GM21737 (cell line): ENCODE results near the gene CASP14.
"Not testable (repeated sequence)": the region's sequence is repeated elsewhere in the genome, so short reads cannot be mapped to it uniquely, and the experiment has no call there.

Experiments used
- ATAC-seq: cut with Tn5 transposase; IDR thresholded peaks from one replicate; pipeline ENCODE4 v1.9.1; 2021; ENCODE audit warnings: mild to moderate bottlenecking, moderate library complexity; ENCODE audit not compliant: unreplicated experiment

CASP14 gene

GRCh38 chr19:15048885-15049541 is at the start of gene CASP14:
TSS of gene CASP14 (plus strand) at chr19:15049480. CDS start at chr19:15052252, 2,772 bp downstream.
- no peak for ATAC-seq

- ATAC-seq: no peak
These were observed 41.0 kb upstream of the CASP14 start for GRCh38 chr19:15008308-15008707.

- ATAC-seq: no peak
These were observed 38.6 kb upstream of the CASP14 start for GRCh38 chr19:15010501-15011300.

DNA sequence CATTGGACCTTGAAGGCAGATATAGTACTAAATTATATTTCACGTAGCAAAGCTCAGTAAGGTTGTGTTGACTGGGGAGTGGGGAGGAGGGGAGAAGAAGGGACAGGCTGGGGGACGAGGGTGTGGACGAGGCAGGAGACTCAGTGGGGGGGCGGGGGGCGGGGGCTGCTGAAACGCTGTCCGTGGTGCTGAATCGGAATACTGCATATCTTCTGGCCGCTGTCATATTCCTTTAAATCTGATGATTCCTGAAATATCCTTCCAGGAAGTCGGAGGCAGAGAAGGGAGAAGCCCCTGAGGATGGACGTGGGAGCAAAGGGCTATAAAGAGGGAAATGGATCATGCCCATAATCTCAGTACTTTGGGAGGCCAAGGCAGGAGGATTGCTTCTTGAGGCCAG is 34.7 kb upstream of the CASP14 start:
- ATAC-seq: no peak

DNA sequence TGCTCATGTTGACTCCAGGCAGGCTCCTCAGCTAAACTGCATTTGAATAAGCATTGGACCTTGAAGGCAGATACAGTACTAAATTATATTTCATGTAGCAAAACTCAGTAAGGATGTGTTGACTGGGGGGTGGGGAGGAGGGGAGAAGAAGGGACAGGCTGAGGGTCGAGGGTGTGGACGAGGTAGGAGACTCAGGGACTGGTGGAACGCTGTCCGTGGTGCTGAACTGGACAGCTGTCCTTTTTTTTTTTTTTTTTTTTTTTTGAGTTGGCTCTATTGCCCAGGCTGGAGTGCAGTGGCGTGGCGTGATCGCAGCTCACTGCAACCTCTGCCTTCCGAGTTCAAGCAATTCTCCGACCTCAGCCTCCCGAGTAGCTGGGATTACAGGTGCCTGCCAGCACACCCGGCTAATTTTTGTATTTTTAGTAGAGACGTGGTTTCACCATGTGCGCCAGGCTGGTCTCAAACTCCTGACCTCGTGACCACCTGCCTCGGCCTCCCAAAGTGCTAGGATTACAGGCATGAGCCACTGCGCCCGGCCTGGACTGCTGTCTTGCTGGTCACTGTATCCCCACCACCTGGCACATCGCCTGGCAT is 33.2 kb upstream of the CASP14 start:
- ATAC-seq: no peak

DNA sequence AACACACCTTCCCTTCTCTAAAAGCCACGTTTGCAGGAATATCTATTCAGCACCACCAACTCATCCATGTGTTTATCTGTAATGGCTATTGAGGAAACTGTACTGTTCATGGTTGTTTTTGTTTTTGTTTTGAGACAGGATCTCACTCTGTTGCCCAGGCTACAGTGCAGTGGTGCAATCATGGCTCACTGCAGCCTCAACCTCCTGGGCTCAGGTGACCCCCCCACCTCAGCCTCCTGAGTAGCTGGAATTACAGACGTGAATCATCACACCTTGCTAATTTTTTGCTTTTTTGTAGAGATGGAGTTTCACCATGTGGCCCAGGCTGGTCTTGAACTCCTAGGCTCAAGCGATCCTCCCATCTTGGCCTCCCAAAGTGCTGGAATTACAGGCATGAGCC is 30.4 kb upstream of the CASP14 start:
- not testable (repeated sequence) for ATAC-seq

- no peak for ATAC-seq
These were observed 27.8 kb upstream of the CASP14 start for GRCh38 chr19:15021286-15022007.

GRCh38 chr19:15022752-15023151 is 26.5 kb upstream of the CASP14 start:
- ATAC-seq: no peak

GRCh38 chr19:15025217-15025616 is 24.1 kb upstream of the CASP14 start:
- no peak for ATAC-seq

DNA sequence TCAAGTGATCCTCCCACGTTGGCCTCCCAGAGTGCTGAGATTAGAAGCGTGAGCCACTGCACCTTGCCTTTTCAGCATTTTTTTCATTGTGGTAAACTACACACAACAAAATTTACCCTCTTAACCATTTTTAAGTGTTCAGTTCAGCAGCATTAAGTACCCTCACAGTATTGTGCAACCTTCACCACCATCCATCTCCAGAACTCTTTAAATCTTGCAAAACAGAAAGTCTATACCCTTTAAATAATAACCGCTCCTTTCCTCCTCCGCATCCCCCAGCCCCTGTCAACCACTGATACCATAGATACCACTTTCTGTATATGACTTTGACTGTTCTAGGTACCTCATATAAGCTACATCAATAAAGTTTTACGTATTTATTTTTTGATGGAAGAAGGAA is 20.8 kb upstream of the CASP14 start:
- no peak for ATAC-seq

DNA sequence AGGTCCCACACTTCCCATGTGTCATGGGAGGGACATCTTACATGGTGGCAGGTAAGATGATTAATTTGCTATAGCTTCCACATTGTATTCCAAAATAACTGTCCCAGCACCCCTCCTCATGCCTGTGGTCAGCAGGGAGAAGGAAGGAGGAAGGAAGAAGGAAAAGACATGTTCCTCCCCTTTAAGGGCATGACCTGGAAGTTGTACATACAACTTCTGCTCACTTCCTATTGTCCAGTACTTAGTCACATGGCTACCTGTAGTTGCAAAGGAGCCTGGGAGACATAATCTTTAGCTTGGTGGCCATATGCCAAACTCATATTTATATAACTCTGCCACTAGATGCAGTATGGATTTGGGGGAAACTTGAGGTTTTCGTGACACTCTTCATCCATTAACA is 17.6 kb upstream of the CASP14 start:
- ATAC-seq: no peak

- no peak for ATAC-seq
These were observed 13.4 kb upstream of the CASP14 start for GRCh38 chr19:15035795-15036311.

- ATAC-seq: no peak
These were observed 11.7 kb upstream of the CASP14 start for GRCh38 chr19:15037586-15037985.

DNA sequence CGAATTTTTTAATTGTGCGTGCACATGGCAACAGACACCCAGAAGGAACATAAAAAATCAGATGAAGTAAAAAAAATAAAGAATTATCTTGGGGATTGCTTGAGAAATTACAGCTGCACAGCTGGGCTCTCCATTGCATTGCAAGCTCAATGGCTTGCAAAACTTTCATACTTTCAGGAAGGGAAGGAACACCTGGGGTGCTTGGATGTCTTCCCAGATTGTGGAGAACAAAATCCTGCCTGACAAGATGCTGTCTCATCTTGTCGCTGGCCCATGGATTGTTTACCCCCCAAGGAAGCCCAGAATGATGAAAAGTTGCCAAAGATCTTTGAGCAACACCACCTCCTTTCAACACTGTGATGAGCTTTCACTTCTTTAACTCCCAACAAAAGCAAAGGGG is 11.0 kb upstream of the CASP14 start:
- no peak for ATAC-seq

- no peak for ATAC-seq
These were observed 7.3 kb upstream of the CASP14 start for GRCh38 chr19:15042003-15042402.

- no peak for ATAC-seq
These were observed 6.5 kb upstream of the CASP14 start for GRCh38 chr19:15042826-15043225.

DNA sequence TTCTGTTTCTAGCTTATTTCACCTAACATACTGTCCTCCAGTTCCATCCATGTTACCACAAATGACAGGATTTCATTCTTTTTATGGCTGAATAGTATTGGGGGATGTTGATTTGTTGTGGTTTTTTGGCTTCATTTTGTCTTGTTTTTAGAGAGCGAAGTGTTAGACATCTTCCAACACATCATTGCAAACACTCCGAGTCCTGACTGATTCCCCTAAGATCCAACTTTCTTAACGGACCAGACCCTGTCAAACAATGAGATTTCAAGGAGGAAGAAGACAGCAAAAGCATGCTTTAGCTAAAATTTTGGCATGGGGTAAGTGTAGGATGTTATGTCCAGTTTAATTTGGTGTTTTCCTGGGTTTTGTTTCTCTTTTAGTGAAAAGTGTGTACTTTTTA is 3.8 kb upstream of the CASP14 start:
- no peak for ATAC-seq

- ATAC-seq: no peak
These were observed 1.6 kb upstream of the CASP14 start for GRCh38 chr19:15047680-15048079.

- no peak for ATAC-seq
These were observed 1.2 kb upstream of the CASP14 start for GRCh38 chr19:15048128-15048527.

DNA sequence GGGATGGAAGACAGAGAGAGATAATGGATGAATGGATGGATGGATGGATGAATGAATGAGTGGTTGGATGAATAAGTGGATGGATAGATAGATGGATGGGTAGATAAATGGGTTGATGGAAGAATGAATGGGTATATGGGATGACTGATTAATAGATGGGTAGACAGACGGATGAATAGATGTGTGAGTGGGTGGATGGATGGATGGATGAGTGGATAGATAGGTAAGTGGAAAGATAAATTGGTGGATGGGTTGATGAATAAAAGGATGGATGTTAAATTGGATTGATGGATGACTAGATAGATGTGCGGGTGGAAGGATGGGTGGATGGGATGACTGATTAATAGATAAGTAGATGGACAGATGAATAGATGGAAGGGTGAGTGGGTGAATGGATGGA is 1.4 kb downstream of the CASP14 start:
- no peak for ATAC-seq

GRCh38 chr19:15062036-15062435 is 12.8 kb downstream of the CASP14 start:
- no peak for ATAC-seq
